DMS79 treated with DMSO at 0.1 percent for 48 hours (cell line): ENCODE data around the gene HERPUD1.
"Not testable (repeated sequence)": the region's sequence is repeated elsewhere in the genome, so short reads cannot be mapped to it uniquely, and the experiment has no call there.

Experiments used
- DNase-seq: peaks from one replicate; lab custom pipeline; 2025; lab: John Stamatoyannopoulos, UW

Gene HERPUD1

GRCh38 chr16:56931892-56932720 is at the start of gene HERPUD1:
HERPUD1 (plus strand) TSS chr16:56932142; CDS start chr16:56932245, 103 bp downstream.
- DNase-seq: peak; percentile 66

GRCh38 chr16:56883586-56883985 is 48.4 kb upstream of the HERPUD1 start:
- no peak for DNase-seq

GRCh38 chr16:56884026-56884582 is 47.8 kb upstream of the HERPUD1 start:
- DNase-seq: no peak

- DNase-seq: not testable (repeated sequence)
Observed at GRCh38 chr16:56884929-56885328, 47.0 kb upstream of the HERPUD1 start.

- no peak for DNase-seq
Observed at GRCh38 chr16:56885446-56886162, 46.3 kb upstream of the HERPUD1 start.

- DNase-seq: no peak
Observed at GRCh38 chr16:56886296-56886695, 45.6 kb upstream of the HERPUD1 start.

GRCh38 chr16:56886826-56887225 is 45.1 kb upstream of the HERPUD1 start:
- DNase-seq: no peak

GRCh38 chr16:56888806-56889205 is 43.1 kb upstream of the HERPUD1 start:
- DNase-seq: no peak

GRCh38 chr16:56889206-56889605 is 42.7 kb upstream of the HERPUD1 start:
- no peak for DNase-seq

- DNase-seq: no peak
Observed at GRCh38 chr16:56891685-56892084, 40.3 kb upstream of the HERPUD1 start.

GRCh38 chr16:56892705-56893104 is 39.2 kb upstream of the HERPUD1 start:
- no peak for DNase-seq

GRCh38 chr16:56894331-56894917 is 37.5 kb upstream of the HERPUD1 start:
- DNase-seq: no peak

- no peak for DNase-seq
Observed at GRCh38 chr16:56895813-56896212, 36.1 kb upstream of the HERPUD1 start.

GRCh38 chr16:56896244-56896643 is 35.7 kb upstream of the HERPUD1 start:
- DNase-seq: no peak

- DNase-seq: no peak
Observed at GRCh38 chr16:56897026-56897799, 34.7 kb upstream of the HERPUD1 start.

GRCh38 chr16:56898847-56899246 is 33.1 kb upstream of the HERPUD1 start:
- no peak for DNase-seq

- DNase-seq: no peak
Observed at GRCh38 chr16:56903866-56904265, 28.1 kb upstream of the HERPUD1 start.

GRCh38 chr16:56907401-56907800 is 24.5 kb upstream of the HERPUD1 start:
- no peak for DNase-seq

GRCh38 chr16:56909527-56909979 is 22.4 kb upstream of the HERPUD1 start:
- no peak for DNase-seq

- no peak for DNase-seq
Observed at GRCh38 chr16:56910112-56910511, 21.8 kb upstream of the HERPUD1 start.

GRCh38 chr16:56910654-56911539 is 21.0 kb upstream of the HERPUD1 start:
- no peak for DNase-seq
